ENCODE measurements around the gene FGF1.

Gene FGF1

GRCh38 chr5:142608081-142608480, 77.8 kb downstream of the FGF1 start:
- no peak for DNase-seq

DNA sequence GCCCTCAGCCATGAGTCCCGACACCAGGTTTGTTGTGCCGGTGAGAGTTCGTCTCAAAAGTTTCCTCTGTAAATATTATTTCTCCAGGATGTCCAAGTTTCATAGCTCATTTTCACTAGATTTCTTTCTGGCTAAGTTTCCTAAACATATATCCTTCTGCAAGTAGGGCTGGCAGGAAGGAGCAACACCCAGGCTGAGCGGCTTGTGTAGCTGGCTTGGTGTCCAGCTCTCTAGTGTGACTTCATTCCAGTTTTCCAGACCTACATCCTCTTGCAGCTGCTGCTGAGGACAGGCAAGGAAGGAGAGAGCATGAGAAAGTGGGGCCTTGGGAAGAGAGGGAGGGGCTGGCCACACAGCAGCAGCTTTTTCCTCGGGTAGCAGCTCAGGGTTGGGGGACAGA, 80.3 kb downstream of the FGF1 start:
- no peak for DNase-seq

GRCh38 chr5:142602720-142603245, 83.1 kb downstream of the FGF1 start:
- DNase-seq, result no peak

DNA sequence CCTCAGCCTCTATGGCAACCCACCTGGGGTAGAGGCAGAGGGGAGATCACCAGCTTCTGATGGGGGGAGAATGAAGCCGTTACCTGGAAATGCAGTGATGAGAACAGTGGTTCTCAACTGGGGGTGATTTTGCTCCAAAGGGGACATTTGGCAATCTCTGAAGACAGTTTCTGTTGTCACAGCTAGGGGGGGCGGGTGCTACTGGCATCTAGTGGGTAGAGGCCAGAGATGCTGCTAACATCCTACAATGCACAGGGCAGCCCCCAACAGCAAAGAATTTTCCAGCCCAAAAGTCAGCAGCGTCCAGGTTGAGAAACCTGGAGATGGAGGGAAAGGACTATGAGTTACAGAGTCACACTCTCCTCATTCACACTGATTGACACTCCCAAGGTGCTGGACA, 84.5 kb downstream of the FGF1 start:
- DNase-seq, result no peak

GRCh38 chr5:142600611-142601358, 85.1 kb downstream of the FGF1 start:
- no peak for DNase-seq

DNA sequence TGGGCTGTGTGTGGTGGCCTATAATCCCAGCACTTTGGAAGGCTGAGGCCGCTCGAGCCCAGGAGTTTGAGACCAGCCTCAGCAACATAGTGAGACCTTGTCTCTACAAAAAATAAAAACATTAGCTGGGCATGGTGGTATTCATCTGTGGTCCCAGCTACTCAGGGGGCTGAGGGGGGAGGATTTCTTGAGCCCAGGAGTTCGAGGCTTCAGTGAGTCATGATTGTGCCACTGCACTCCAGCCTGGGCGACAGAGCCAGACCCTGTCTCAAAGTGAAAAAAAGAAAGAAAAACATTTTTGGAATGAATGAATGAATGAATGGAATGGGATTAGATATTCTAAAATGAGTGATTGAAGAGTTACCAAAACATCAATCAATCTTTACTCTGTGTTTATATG, 85.8 kb downstream of the FGF1 start:
- no peak for DNase-seq

DNA sequence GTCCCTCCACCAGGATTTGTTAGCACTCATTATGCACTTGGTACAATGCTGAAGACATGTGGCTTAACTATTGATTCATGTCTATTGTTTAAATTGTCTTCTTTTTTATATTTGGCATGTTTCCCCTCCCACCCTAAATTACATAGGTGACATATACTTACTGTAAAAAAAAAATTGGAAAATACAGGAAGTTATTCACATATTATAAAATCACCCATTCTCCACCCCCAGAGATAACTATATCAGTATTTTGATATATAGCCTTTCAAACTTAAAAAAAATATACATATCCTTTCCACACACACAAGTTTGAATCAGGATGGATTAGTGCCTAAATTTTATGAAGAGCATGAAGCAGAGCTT, 87.6 kb downstream of the FGF1 start:
- DNase-seq, result no peak

GRCh38 chr5:142597546-142598337, 88.1 kb downstream of the FGF1 start:
- DNase-seq, result no peak

GRCh38 chr5:142597025-142597424, 88.9 kb downstream of the FGF1 start:
- no peak for DNase-seq

- no peak for DNase-seq
These were observed 93.5 kb downstream of the FGF1 start for GRCh38 chr5:142592365-142592764.

DNA sequence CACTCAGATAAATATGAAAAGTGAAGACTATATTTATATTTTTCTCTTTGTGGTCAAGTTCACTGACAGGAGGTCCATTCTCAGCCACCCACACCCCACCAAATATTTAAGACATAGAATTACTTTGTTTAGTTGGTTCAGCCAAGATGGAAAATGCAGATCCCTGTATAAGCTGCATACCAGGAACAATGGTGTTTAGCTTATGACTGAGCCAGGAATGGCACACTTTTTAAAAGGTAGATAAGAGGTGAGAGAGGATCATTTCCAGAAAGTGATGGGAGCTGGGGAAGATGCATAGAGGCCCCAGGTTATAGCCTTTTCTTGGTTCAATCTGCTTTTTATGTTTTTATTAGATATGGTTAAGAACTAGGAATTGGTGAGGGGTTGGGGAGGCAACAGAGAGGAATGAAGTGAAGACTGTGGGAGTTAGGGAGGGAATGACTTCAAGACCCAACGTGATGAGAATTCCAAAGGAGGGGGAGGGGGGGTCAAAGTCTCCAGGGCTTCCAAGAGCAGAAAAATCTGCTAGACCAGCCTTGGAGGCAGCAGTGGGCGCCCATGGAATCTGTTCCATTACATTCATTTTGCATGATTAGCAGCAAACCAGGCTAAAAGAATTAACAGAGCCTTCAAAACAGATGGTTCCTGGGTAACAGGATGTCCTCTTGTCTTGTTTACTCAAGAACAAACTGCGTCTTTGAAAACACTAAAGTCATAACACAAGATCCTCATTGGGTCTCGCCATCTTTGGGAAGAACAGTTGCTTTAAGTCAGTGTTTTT, 95.2 kb downstream of the FGF1 start:
- no peak for DNase-seq

DNA sequence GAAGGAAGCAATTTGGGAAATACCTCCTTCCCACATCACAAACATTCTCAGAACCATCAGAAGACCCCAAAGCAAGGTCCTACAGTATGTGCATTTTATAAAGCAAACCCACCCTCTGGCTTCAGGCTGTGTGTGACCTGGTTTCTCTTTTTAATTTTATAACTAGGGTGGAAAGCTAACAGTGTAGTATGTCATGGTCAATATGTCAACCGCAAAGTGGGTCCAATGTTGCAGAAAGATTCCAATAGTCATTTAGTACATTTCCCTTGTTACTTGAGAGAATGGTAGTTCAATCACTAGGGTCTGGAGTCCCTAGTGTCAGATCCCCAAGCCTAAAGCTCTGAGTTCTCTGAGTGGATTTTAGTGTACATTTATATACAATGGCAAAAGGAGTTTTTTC, 96.2 kb downstream of the FGF1 start:
- no peak for DNase-seq

DNA sequence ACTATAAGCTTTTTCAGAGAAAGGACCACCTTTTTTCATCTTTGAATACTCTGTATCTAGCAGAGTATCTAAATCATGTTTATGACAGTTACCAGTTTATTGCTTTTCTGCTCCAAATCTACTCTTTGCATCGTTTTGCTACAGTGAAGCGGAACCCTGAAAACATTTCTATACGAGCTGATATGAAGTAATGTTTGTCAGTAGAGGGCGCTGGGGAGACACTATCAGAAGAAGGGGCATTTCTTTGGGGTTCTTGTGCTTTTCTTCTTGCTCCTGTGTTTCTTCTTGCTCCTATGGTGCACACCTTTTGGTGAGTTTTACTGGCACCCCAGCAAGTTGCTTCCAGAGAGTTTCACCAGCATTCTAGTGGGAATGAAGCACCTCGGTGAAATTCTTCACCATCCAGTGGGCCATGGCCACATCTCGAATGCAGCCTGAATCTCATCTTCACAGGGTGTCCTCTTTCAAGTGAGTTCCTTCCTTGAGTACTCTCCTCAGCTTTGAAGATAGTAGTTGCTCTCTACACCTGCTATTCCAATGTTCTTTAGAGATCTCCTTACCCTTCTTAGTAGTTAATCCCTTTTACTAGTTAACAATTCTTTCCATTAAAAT, 98.4 kb downstream of the FGF1 start:
- peak; percentile 23 for DNase-seq

- no peak for DNase-seq
These were observed 99.3 kb downstream of the FGF1 start for GRCh38 chr5:142586552-142586951.

DNA sequence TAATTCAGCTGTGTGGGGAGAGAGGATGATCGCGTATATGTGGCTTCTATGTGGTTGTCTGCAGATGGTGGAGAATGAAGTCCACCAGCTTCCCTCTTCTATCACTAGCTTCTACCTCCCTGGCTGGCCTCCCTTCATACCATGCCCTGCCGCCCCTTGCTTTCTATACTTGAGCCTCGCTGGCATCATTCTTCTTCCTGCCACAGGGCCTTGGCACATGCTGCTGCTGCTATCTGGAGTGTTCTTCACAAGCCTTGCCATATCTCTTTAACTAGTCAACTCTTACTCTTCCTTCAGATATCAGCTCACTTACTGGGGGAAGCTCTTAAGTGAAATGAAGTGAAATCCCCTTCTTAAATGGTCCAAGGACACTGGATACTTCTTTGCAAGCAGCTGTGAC, 100.4 kb downstream of the FGF1 start:
- DNase-seq, result no peak

DNA sequence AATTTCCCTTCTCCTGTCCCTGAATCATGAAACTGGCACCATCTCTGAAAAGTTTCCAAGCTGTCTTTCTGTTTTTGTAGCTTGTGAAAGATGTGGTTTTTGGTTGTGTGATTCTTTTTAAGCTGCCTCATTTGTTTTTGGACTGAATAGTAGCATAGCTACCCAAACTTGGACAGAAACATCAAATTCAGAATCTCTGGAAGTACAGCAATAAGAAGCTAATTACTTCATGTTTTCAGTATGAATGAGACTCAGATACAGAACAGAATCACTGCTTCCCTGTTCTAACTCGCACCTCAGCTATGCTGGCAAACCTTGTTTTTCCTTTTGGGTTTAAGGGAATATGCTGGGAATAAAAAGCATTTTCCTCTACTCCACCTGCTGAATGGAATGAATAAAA, 101.0 kb downstream of the FGF1 start:
- no peak for DNase-seq

DNA sequence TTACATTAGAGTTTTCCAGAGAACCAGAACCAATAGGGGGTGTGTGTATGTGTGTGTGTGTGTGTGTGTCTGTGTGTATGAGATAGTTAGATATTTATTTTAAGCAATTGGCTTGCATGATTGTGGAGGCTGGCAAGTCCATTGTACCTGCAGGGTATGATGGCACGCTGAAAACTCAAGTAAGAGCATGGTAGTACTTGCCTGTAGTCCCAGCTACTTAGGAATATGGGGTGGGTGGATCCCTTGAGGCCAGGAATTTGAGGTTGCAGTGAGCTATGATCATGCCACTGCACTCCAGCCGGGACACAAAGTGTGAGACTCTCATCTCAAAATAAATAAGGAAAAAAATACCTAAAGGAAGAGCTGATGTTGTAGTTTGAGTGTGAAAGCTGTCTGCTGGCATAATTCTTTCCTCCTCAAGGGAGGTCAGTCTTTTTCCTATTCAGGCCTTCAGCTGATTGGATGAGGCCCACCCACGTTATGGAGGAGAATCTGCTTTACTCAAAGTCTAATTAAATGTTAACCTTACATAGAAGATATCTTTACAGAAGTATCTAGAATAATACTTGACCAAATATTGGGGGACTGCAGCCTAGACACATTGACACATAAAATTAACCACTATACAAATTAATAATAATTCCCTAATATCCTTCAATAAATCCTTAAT, 107.6 kb downstream of the FGF1 start:
- DNase-seq, result no peak

DNA sequence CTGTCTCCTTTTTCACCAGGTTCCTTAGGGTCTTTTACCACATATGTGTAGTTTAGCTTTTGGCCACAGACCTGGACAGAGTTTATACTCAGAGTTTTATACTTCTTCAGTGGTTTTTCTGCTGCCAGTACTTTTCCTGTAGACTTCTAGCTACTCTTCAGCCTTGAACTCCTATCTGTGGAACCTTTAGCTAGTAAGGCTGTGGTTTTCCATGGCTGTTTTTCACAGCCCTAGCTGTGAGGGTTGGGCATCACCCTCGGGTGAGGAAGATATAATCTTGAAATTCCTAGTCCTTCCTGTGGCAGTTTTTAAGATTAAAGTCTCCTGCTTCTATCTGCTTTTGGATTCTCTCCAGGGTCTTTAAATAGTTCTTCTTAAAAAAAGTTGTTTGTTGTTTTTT, 109.1 kb downstream of the FGF1 start:
- DNase-seq, result no peak

- DNase-seq, result no peak
These were observed 109.6 kb downstream of the FGF1 start for GRCh38 chr5:142576303-142576702.

DNA sequence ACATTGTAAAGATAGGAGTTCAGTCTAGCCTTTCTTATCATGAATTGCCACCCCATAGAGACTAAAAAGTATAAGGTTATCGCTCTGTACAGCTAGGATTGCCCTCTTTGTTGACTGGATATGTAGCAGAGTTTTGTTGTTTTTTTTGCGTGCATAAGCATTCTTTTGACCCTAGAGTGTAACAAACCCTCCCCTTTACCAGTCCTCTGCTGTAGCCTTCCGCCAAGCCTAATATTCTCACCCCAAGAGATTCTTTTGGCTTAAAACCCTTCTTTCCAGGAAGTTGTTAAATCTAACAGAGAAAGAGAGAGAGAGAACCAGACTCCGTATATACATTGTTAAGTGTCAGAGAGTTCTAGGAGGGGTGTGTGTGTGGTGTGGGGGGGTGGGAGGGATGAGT, 113.9 kb downstream of the FGF1 start:
- no peak for DNase-seq

DNA sequence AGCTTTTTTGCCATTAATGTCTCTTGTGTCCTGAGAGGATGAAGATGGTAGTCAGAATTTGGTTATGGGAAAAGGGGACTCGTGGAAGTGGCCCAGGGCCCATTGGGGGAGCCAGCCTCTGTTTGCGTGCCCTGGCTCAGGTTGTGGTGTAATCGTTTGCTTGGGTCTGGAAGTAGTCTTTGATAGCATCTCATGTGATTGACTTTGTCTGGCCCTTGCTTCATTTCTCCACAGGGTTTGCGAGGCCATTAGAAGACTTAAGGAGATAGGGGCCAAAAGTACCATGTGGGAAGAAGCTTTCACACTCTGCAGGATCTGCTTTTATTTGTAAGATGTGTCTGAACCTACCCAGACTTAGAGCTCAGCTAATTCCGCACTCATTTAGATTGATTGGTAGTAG, 114.5 kb downstream of the FGF1 start:
- no peak for DNase-seq

DNA sequence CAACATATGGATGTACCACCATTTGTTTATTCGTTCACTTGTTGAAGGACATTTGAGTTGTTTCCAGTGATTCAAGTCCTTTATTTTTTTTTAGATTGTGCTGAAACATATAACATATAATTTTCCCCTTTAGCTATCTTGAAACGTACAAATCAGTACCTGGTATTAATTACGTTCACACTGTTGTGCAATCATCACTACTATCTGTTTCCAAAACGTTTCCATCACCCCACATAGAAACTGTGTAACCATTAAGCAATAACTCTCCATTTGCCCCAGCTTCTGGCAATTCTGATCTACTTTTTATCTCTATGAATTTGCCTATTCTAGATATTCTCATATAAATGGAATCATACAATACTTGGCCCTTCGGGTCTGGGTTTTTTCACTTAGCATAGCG, 116.0 kb downstream of the FGF1 start:
- DNase-seq, result no peak

- DNase-seq, result no peak
These were observed 116.9 kb downstream of the FGF1 start for GRCh38 chr5:142568996-142569335.
